Adrenal gland (tissue), 12 donors: ENCODE data around the gene PRKCZ. TPM values are rescaled to one million over a fixed set of nuclear protein-coding genes. Genes with fewer than 3 reads are reported as not detected.

ENCODE experiments used
- DNase-seq, 7 donors: peaks; one replicate each; pipeline ENCODE4 v3.0.0-alpha.2; 2019 to 2020
- H3K27ac ChIP-seq, 5 donors: fragments of 200-600 bp; sonication (generic) in 4 of 5; 1 replicate in 3 of 5; 2 replicates in 2 of 5; pipeline versions ENCODE4 v1.5.1 to v1.8.0; 2016 to 2020; ENCODE audit warnings: mild to moderate bottlenecking in 1 of 5
- H3K27me3 ChIP-seq: fragments of 200-600 bp; 2 replicates; pipeline ENCODE4 v1.8.0; 2021
- H3K36me3 ChIP-seq, 2 donors: fragments of 200-600 bp; replicated peaks in 1 of 2; 1 replicate in 1 of 2; 2 replicates in 1 of 2; pipeline versions ENCODE4 v1.5.1 to v1.8.0; 2018 to 2022
- H3K4me1 ChIP-seq, 2 donors: fragments of 200-600 bp; replicated peaks in 1 of 2; 1 replicate in 1 of 2; 2 replicates in 1 of 2; pipeline versions ENCODE4 v1.5.1 to v1.8.0; 2018 to 2021
- H3K4me3 ChIP-seq, 4 donors: fragments of 200-600 bp; sonication (generic) in 3 of 4; one replicate each; pipeline ENCODE4 v1.5.1; 2016 to 2018
- H3K9me3 ChIP-seq, 3 donors: fragments of 200-600 bp; sonication (generic) in 1 of 3; replicated peaks in 1 of 3; 1 replicate in 2 of 3; 2 replicates in 1 of 3; pipeline versions ENCODE4 v1.5.1 to v1.8.0; 2016 to 2021
- POLR2A ChIP-seq, 2 donors: fragments of 450-650 bp; IDR thresholded peaks; one replicate each; pipeline ENCODE4 v1.6.1; 2017; ENCODE audit warnings: antibody characterized with exemption in 2 of 2, mild to moderate bottlenecking in 2 of 2, moderate library complexity in 1 of 2
- WGBS, 4 donors: extraction: QIAGEN DNeasy Blood & Tissue Kit in 2 of 4; methylation state at CpG; one replicate each; pipeline versions ENCODE4 v1.1.5 to v1.1.7; 2013 to 2017; 5-methylcytosine and 5-hydroxymethylcytosine counted together
- intact Hi-C, 2 donors: fragments of 100-400 bp; cut with DNase I; formaldehyde crosslinking; loops; one replicate each; pipeline versions ENCODE4 v1.14.1 to v1.15.0; 2022 to 2023
- polyA plus RNA-seq, 3 donors: library from polyadenylated mRNA; stranded (reverse); fragments of 200-250 nt in 2 of 3; fragments of 350-450 nt in 1 of 3; fragmentation: Illumina TruSeq in 1 of 3; extraction: RNeasy Lipid Tissue Mini Kit (QIAGEN cat#74804) in 1 of 3; gene quantifications; one replicate each; pipeline ENCODE4 v1.2.3, GENCODE V29; 2013 to 2014
- total RNA-seq, 9 donors: library from RNA; depleted of rRNA in 4 of 9; stranded (reverse); fragments of >200 nt in 4 of 9; fragments of 120-200 nt in 1 of 9; fragmentation: NEBNext Ultra II Directional in 1 of 9; extraction: Animal tissue kit (Norgen Biotek cat#: 25700) in 1 of 9; gene quantifications; one replicate each; pipeline versions ENCODE4 v1.1.0 to v1.2.4, GENCODE V29; 2013 to 2023
- TF ChIP-seq, protein P1 (sequence below), 6 experiments: fragments of 450-650 bp in 4 of 6; fragments of 200-600 bp in 2 of 6; sonication (generic) in 1 of 6; IDR thresholded peaks; 1 replicate in 5 of 6; 2 replicates in 1 of 6; pipeline versions ENCODE4 v1.5.1 to v1.8.0; 2016 to 2021; ENCODE audit warnings: antibody characterized with exemption in 6 of 6, mild to moderate bottlenecking in 2 of 6, moderate library complexity in 1 of 6
- donor health status: healthy with polysubstance abuse.
- donor health status: Bipolar disorder and iron deficiency.
- donor health status: DM: yes; HTN: yes; CAD: no.
- donor health status: DM: no; HTN: no; CAD: no.
- donor health status: DM: no; HTN: no; CAD: no.
- donor health status: DM: yes; HTN: yes; CAD: no.

The PRKCZ gene
- total and polyA plus RNA-seq, 12 donors = 8.2 to 50.5 (median 25.4) TPM

DNA sequence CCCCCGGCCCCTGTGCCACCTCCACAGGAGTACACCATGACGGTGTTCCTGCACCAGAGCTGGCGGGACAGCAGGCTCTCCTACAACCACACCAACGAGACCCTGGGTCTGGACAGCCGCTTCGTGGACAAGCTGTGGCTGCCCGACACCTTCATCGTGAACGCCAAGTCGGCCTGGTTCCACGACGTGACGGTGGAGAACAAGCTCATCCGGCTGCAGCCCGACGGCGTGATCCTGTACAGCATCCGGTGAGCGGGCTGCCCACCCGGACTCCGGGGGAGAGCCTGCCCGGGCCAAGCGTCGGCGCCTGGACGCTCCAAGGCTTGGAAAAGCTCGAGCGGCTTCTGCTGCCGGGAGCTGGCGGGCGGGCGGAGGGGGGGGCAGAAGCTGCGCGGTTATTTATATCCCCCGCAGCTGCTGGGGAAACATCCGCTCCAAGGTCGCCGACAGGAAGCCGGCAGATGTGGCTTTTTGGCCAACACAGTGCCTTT lies 24.7 kb upstream of the PRKCZ start:
- TF ChIP-seq, protein P1, sequence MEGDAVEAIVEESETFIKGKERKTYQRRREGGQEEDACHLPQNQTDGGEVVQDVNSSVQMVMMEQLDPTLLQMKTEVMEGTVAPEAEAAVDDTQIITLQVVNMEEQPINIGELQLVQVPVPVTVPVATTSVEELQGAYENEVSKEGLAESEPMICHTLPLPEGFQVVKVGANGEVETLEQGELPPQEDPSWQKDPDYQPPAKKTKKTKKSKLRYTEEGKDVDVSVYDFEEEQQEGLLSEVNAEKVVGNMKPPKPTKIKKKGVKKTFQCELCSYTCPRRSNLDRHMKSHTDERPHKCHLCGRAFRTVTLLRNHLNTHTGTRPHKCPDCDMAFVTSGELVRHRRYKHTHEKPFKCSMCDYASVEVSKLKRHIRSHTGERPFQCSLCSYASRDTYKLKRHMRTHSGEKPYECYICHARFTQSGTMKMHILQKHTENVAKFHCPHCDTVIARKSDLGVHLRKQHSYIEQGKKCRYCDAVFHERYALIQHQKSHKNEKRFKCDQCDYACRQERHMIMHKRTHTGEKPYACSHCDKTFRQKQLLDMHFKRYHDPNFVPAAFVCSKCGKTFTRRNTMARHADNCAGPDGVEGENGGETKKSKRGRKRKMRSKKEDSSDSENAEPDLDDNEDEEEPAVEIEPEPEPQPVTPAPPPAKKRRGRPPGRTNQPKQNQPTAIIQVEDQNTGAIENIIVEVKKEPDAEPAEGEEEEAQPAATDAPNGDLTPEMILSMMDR (IDR thresholded peaks at IDR 0.05) = no peak
- no peak for TF ChIP-seq POLR2A (IDR thresholded peaks at IDR 0.05)
- Histone ChIP-seq H3K4me1 (peaks cover 5 to 12% of the 10 kb centered on the region in 2 donors), H3K27me3 (peaks cover 13% of the 10 kb centered on the region), H3K4me3 (no peak overlapping the region), H3K9me3 (no peaks in the 10 kb centered on the region), H3K27ac (peak overlapping the region in 2 of 5 donors; percentile 34 to 66), H3K36me3 (no peaks in the 10 kb centered on the region)
- DNase-seq = peak; percentile 59 to 83 (median 72)
- intact Hi-C loops = no loop called here
- WGBS, 4 donors = 20 to 27% (median 25%) methylated on average over 11 to 39 of the region's 39 CpGs

GRCh38 chr1:2027961-2028583 lies 22.1 kb upstream of the PRKCZ start:
- intact Hi-C loops = no loop called here
- WGBS, 4 donors = 92 to 94% (median 94%) methylated on average over 35 to 46 of the region's 46 CpGs
- H3K9me3 ChIP-seq = no peaks in the 10 kb centered on the region
- H3K4me1 ChIP-seq = peaks cover 11 to 25% of the 10 kb centered on the region in 2 donors
- TF ChIP-seq POLR2A (IDR thresholded peaks at IDR 0.05) = no peak
- TF ChIP-seq, protein P1 (IDR thresholded peaks at IDR 0.05) = no peak
- no peak for DNase-seq
- no peak overlapping the region for H3K4me3 ChIP-seq
- no peaks in the 10 kb centered on the region for H3K36me3 ChIP-seq
- no peaks in the 10 kb centered on the region for H3K27me3 ChIP-seq
- H3K27ac ChIP-seq = no peak overlapping the region

GRCh38 chr1:2028870-2029560 lies 21.2 kb upstream of the PRKCZ start:
- H3K27ac ChIP-seq = no peak overlapping the region
- 89 to 97% (median 92%) methylated on average over 2 to 26 of the region's 26 CpGs for WGBS, 4 donors
- no peaks in the 10 kb centered on the region for H3K27me3 ChIP-seq

DNA sequence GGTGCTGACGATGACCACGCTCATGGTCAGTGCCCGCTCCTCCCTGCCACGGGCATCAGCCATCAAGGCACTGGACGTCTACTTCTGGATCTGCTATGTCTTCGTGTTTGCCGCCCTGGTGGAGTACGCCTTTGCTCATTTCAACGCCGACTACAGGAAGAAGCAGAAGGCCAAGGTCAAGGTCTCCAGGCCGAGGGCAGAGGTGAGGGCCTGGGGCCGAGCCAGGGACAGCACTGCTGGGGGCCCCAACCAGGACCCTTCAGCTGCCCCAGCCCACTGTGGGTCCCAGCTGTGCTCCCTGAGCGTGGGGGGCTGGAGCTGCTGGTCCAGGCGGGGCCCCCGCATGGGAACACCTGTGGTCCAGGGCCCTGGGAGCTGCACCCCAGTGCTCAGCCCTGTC lies 20.6 kb upstream of the PRKCZ start:
- Histone ChIP-seq H3K27me3 (no peaks in the 10 kb centered on the region), H3K9me3 (no peaks in the 10 kb centered on the region), H3K27ac (no peak overlapping the region), H3K4me3 (no peak overlapping the region), H3K36me3 (no peaks in the 10 kb centered on the region), H3K4me1 (peaks cover 11 to 25% of the 10 kb centered on the region in 2 donors)
- no peak for DNase-seq
- no peak for TF ChIP-seq POLR2A (IDR thresholded peaks at IDR 0.05)
- TF ChIP-seq, protein P1 (IDR thresholded peaks at IDR 0.05) = no peak
- WGBS, 4 donors = 81 to 100% (median 87%) methylated on average over 2 to 15 of the region's 15 CpGs
- intact Hi-C loops = no loop called here

More at GRCh38 chr1:2028870-2029560, 21.2 kb upstream of the PRKCZ start:
- no peak overlapping the region for H3K4me3 ChIP-seq
- intact Hi-C loops = no loop called here
- peaks cover 11 to 25% of the 10 kb centered on the region in 2 donors for H3K4me1 ChIP-seq
- no peak for DNase-seq
- TF ChIP-seq POLR2A (IDR thresholded peaks at IDR 0.05) = no peak
- TF ChIP-seq, protein P1 (IDR thresholded peaks at IDR 0.05) = no peak
- no peaks in the 10 kb centered on the region for H3K9me3 ChIP-seq
- H3K36me3 ChIP-seq = no peaks in the 10 kb centered on the region
